ENCODE results near the gene ABCC10.

The ABCC10 gene

GRCh38 chr6:43433148-43433547, 5.8 kb downstream of the ABCC10 start:
- Histone ChIP-seq H3K36me3 (ENCODE audit: control insufficient read depth in 1 of 2, insufficient read depth in 2 of 2, low read length in 2 of 2) (peaks cover 7 to 32% of the 10 kb centered on the region in 2 donors), H3K27me3 (ENCODE audit: low read depth, low read length) (no peaks in the 10 kb centered on the region), H3K4me1 (ENCODE audit: control insufficient read depth in 1 of 2, insufficient read depth in 2 of 2, low read length in 2 of 2) (peaks cover 17 to 36% of the 10 kb centered on the region in 2 donors), H3K4me3 (ENCODE audit: low read depth in 1 of 2, low read length in 2 of 2) (no peak overlapping the region), H3K27ac (ENCODE audit: low read length) (no peak overlapping the region), H3K9me3 (ENCODE audit: control insufficient read depth in 1 of 2, low read length in 2 of 2) (no peaks in the 10 kb centered on the region)

- no peak overlapping the region for H3K4me3 ChIP-seq (ENCODE audit: low read depth in 1 of 2, low read length in 2 of 2)
- no peaks in the 10 kb centered on the region for H3K27me3 ChIP-seq (ENCODE audit: low read depth, low read length)
- H3K9me3 ChIP-seq (ENCODE audit: control insufficient read depth in 1 of 2, low read length in 2 of 2), result no peaks in the 10 kb centered on the region
- H3K36me3 ChIP-seq (ENCODE audit: control insufficient read depth in 1 of 2, insufficient read depth in 2 of 2, low read length in 2 of 2), result peaks cover 7 to 41% of the 10 kb centered on the region in 2 donors
- H3K27ac ChIP-seq (ENCODE audit: low read length), result no peak overlapping the region
- H3K4me1 ChIP-seq (ENCODE audit: control insufficient read depth in 1 of 2, insufficient read depth in 2 of 2, low read length in 2 of 2), result peaks cover 9 to 25% of the 10 kb centered on the region in 2 donors
Observed at GRCh38 chr6:43434001-43434840, 6.9 kb downstream of the ABCC10 start.

- Histone ChIP-seq H3K36me3 (ENCODE audit: control insufficient read depth in 1 of 2, insufficient read depth in 2 of 2, low read length in 2 of 2) (peaks cover 7 to 41% of the 10 kb centered on the region in 2 donors), H3K4me1 (ENCODE audit: control insufficient read depth in 1 of 2, insufficient read depth in 2 of 2, low read length in 2 of 2) (peaks cover 9 to 22% of the 10 kb centered on the region in 2 donors), H3K9me3 (ENCODE audit: control insufficient read depth in 1 of 2, low read length in 2 of 2) (no peaks in the 10 kb centered on the region), H3K27me3 (ENCODE audit: low read depth, low read length) (no peaks in the 10 kb centered on the region), H3K4me3 (ENCODE audit: low read depth in 1 of 2, low read length in 2 of 2) (no peak overlapping the region), H3K27ac (ENCODE audit: low read length) (no peak overlapping the region)
Observed at GRCh38 chr6:43434943-43435342, 7.6 kb downstream of the ABCC10 start.

GRCh38 chr6:43435682-43436437, 8.5 kb downstream of the ABCC10 start:
- no peaks in the 10 kb centered on the region for H3K9me3 ChIP-seq (ENCODE audit: control insufficient read depth in 1 of 2, low read length in 2 of 2)
- peaks cover 7 to 50% of the 10 kb centered on the region in 2 donors for H3K36me3 ChIP-seq (ENCODE audit: control insufficient read depth in 1 of 2, insufficient read depth in 2 of 2, low read length in 2 of 2)
- no peaks in the 10 kb centered on the region for H3K27me3 ChIP-seq (ENCODE audit: low read depth, low read length)
- H3K27ac ChIP-seq (ENCODE audit: low read length), result peak overlapping the region; percentile 10
- peaks cover 9 to 18% of the 10 kb centered on the region in 2 donors for H3K4me1 ChIP-seq (ENCODE audit: control insufficient read depth in 1 of 2, insufficient read depth in 2 of 2, low read length in 2 of 2)
- H3K4me3 ChIP-seq (ENCODE audit: low read depth in 1 of 2, low read length in 2 of 2), result no peak overlapping the region

GRCh38 chr6:43436577-43437282, 9.4 kb downstream of the ABCC10 start:
- Histone ChIP-seq H3K4me1 (ENCODE audit: control insufficient read depth in 1 of 2, insufficient read depth in 2 of 2, low read length in 2 of 2) (peaks cover 9 to 18% of the 10 kb centered on the region in 2 donors), H3K27ac (ENCODE audit: low read length) (peak overlapping the region; percentile 10), H3K27me3 (ENCODE audit: low read depth, low read length) (no peaks in the 10 kb centered on the region), H3K36me3 (ENCODE audit: control insufficient read depth in 1 of 2, insufficient read depth in 2 of 2, low read length in 2 of 2) (peaks cover 12 to 56% of the 10 kb centered on the region in 2 donors), H3K9me3 (ENCODE audit: control insufficient read depth in 1 of 2, low read length in 2 of 2) (no peaks in the 10 kb centered on the region), H3K4me3 (ENCODE audit: low read depth in 1 of 2, low read length in 2 of 2) (no peak overlapping the region)

GRCh38 chr6:43437700-43438099, 10.4 kb downstream of the ABCC10 start:
- peaks cover 16 to 56% of the 10 kb centered on the region in 2 donors for H3K36me3 ChIP-seq (ENCODE audit: control insufficient read depth in 1 of 2, insufficient read depth in 2 of 2, low read length in 2 of 2)
- H3K4me3 ChIP-seq (ENCODE audit: low read depth in 1 of 2, low read length in 2 of 2), result no peak overlapping the region
- H3K9me3 ChIP-seq (ENCODE audit: control insufficient read depth in 1 of 2, low read length in 2 of 2), result no peaks in the 10 kb centered on the region
- peaks cover 9 to 18% of the 10 kb centered on the region in 2 donors for H3K4me1 ChIP-seq (ENCODE audit: control insufficient read depth in 1 of 2, insufficient read depth in 2 of 2, low read length in 2 of 2)
- H3K27ac ChIP-seq (ENCODE audit: low read length), result no peak overlapping the region
- no peaks in the 10 kb centered on the region for H3K27me3 ChIP-seq (ENCODE audit: low read depth, low read length)

- Histone ChIP-seq H3K4me1 (ENCODE audit: control insufficient read depth in 1 of 2, insufficient read depth in 2 of 2, low read length in 2 of 2) (no peaks in the 10 kb centered on the region), H3K36me3 (ENCODE audit: control insufficient read depth in 1 of 2, insufficient read depth in 2 of 2, low read length in 2 of 2) (peaks cover 38 to 85% of the 10 kb centered on the region in 2 donors), H3K27me3 (ENCODE audit: low read depth, low read length) (no peaks in the 10 kb centered on the region)
Observed at GRCh38 chr6:43442935-43443334, 15.6 kb downstream of the ABCC10 start.

GRCh38 chr6:43444036-43444435, 16.7 kb downstream of the ABCC10 start:
- Histone ChIP-seq H3K9me3 (ENCODE audit: control insufficient read depth in 1 of 2, low read length in 2 of 2) (no peaks in the 10 kb centered on the region), H3K4me3 (ENCODE audit: low read depth in 1 of 2, low read length in 2 of 2) (no peak overlapping the region), H3K4me1 (ENCODE audit: control insufficient read depth in 1 of 2, insufficient read depth in 2 of 2, low read length in 2 of 2) (no peaks in the 10 kb centered on the region), H3K36me3 (ENCODE audit: control insufficient read depth in 1 of 2, insufficient read depth in 2 of 2, low read length in 2 of 2) (peaks cover 47 to 85% of the 10 kb centered on the region in 2 donors), H3K27me3 (ENCODE audit: low read depth, low read length) (no peaks in the 10 kb centered on the region), H3K27ac (ENCODE audit: low read length) (no peak overlapping the region)

More at GRCh38 chr6:43442935-43443334, 15.6 kb downstream of the ABCC10 start:
- H3K27ac ChIP-seq (ENCODE audit: low read length), result no peak overlapping the region
- H3K9me3 ChIP-seq (ENCODE audit: control insufficient read depth in 1 of 2, low read length in 2 of 2), result no peaks in the 10 kb centered on the region
- no peak overlapping the region for H3K4me3 ChIP-seq (ENCODE audit: low read depth in 1 of 2, low read length in 2 of 2)

GRCh38 chr6:43444582-43444981, 17.2 kb downstream of the ABCC10 start:
- H3K9me3 ChIP-seq (ENCODE audit: control insufficient read depth in 1 of 2, low read length in 2 of 2), result no peaks in the 10 kb centered on the region
- peaks cover 52 to 90% of the 10 kb centered on the region in 2 donors for H3K36me3 ChIP-seq (ENCODE audit: control insufficient read depth in 1 of 2, insufficient read depth in 2 of 2, low read length in 2 of 2)
- H3K27ac ChIP-seq (ENCODE audit: low read length), result no peak overlapping the region
- H3K4me3 ChIP-seq (ENCODE audit: low read depth in 1 of 2, low read length in 2 of 2), result no peak overlapping the region
- H3K27me3 ChIP-seq (ENCODE audit: low read depth, low read length), result no peaks in the 10 kb centered on the region
- no peaks in the 10 kb centered on the region for H3K4me1 ChIP-seq (ENCODE audit: control insufficient read depth in 1 of 2, insufficient read depth in 2 of 2, low read length in 2 of 2)

GRCh38 chr6:43445576-43445975, 18.2 kb downstream of the ABCC10 start:
- H3K27ac ChIP-seq (ENCODE audit: low read length), result no peak overlapping the region
- H3K27me3 ChIP-seq (ENCODE audit: low read depth, low read length), result no peaks in the 10 kb centered on the region
- H3K9me3 ChIP-seq (ENCODE audit: control insufficient read depth in 1 of 2, low read length in 2 of 2), result no peaks in the 10 kb centered on the region
- no peaks in the 10 kb centered on the region for H3K4me1 ChIP-seq (ENCODE audit: control insufficient read depth in 1 of 2, insufficient read depth in 2 of 2, low read length in 2 of 2)
- no peak overlapping the region for H3K4me3 ChIP-seq (ENCODE audit: low read depth in 1 of 2, low read length in 2 of 2)
- peaks cover 52 to 94% of the 10 kb centered on the region in 2 donors for H3K36me3 ChIP-seq (ENCODE audit: control insufficient read depth in 1 of 2, insufficient read depth in 2 of 2, low read length in 2 of 2)

GRCh38 chr6:43447604-43448003, 20.3 kb downstream of the ABCC10 start:
- Histone ChIP-seq H3K27ac (ENCODE audit: low read length) (no peak overlapping the region), H3K4me3 (ENCODE audit: low read depth in 1 of 2, low read length in 2 of 2) (no peak overlapping the region), H3K36me3 (ENCODE audit: control insufficient read depth in 1 of 2, insufficient read depth in 2 of 2, low read length in 2 of 2) (peaks cover 50 to 89% of the 10 kb centered on the region in 2 donors), H3K9me3 (ENCODE audit: control insufficient read depth in 1 of 2, low read length in 2 of 2) (no peaks in the 10 kb centered on the region), H3K4me1 (ENCODE audit: control insufficient read depth in 1 of 2, insufficient read depth in 2 of 2, low read length in 2 of 2) (no peaks in the 10 kb centered on the region), H3K27me3 (ENCODE audit: low read depth, low read length) (no peaks in the 10 kb centered on the region)
